GM23338 (cell line): ENCODE data around the gene GSTP1.

ENCODE experiments used
- CREB1 ChIP-seq: fragments of 250-450 bp; sonication (Bioruptor Pico); IDR thresholded peaks from 2 replicates; pipeline ENCODE4 v1.5.0; 2020; ENCODE audit warnings: low read depth, mild to moderate bottlenecking, moderate library complexity
- EZH2 ChIP-seq: fragments of 200-600 bp; sonication (generic); IDR thresholded peaks from one replicate; pipeline ENCODE4 v1.8.0; 2017; ENCODE audit warnings: antibody characterized with exemption, mild to moderate bottlenecking, low read depth; ENCODE audit not compliant: unreplicated experiment
- EZH2phosphoT487 ChIP-seq: fragments of 200-600 bp; sonication (generic); IDR thresholded peaks from one replicate; pipeline ENCODE4 v1.8.1; 2018; ENCODE audit warnings: antibody characterized with exemption; ENCODE audit not compliant: unreplicated experiment
- NANOG ChIP-seq: IDR thresholded peaks from 2 replicates; pipeline ENCODE4 v1.6.1; 2016; ENCODE audit warnings: antibody characterized with exemption, borderline replicate concordance
- POLR2AphosphoS5 ChIP-seq: IDR thresholded peaks from 2 replicates; pipeline ENCODE4 v1.6.1; 2016; ENCODE audit warnings: antibody characterized with exemption, low read depth
- REST ChIP-seq: IDR thresholded peaks from one replicate; pipeline ENCODE4 v1.6.1; 2018; ENCODE audit warnings: antibody characterized with exemption; ENCODE audit not compliant: unreplicated experiment
- STAT1 ChIP-seq: IDR thresholded peaks from one replicate; pipeline ENCODE4 v1.6.1; 2016; ENCODE audit warnings: antibody characterized with exemption; ENCODE audit not compliant: unreplicated experiment
- ZNF114 ChIP-seq: fragments of 250-450 bp; sonication (Bioruptor Pico); IDR thresholded peaks from 2 replicates; pipeline ENCODE4 v1.5.0; 2020; ENCODE audit warnings: mild to moderate bottlenecking, moderate library complexity
- ZNF331 ChIP-seq: fragments of 250-450 bp; sonication (Bioruptor Pico); IDR thresholded peaks from 2 replicates; pipeline ENCODE4 v1.5.0; 2020; ENCODE audit warnings: low read depth, mild to moderate bottlenecking, moderate library complexity
- TF ChIP-seq, protein P1 (sequence below), 2 experiments: fragments of 200-600 bp in 1 of 2; sonication (generic) in 1 of 2; conservative IDR thresholded peaks; 2 replicates each; pipeline versions ENCODE4 v1.5.1 to v1.6.1; 2016 to 2017; ENCODE audit warnings: antibody characterized with exemption in 2 of 2, low read depth in 2 of 2, mild to moderate bottlenecking in 2 of 2, moderate library complexity in 1 of 2
- TF ChIP-seq, protein P2 (sequence below): IDR thresholded peaks from 2 replicates; pipeline ENCODE4 v1.6.1; 2016; ENCODE audit warnings: antibody characterized with exemption
- TF ChIP-seq, protein P3 (sequence below): fragments of 250-450 bp; sonication (Bioruptor Pico); IDR thresholded peaks from 2 replicates; pipeline ENCODE4 v1.5.0; 2020; ENCODE audit warnings: mild to moderate bottlenecking, moderate library complexity

GRCh38 chr11:67584881-67585873, 1.6 kb downstream of the GSTP1 start:
- TF ChIP-seq, protein P1, sequence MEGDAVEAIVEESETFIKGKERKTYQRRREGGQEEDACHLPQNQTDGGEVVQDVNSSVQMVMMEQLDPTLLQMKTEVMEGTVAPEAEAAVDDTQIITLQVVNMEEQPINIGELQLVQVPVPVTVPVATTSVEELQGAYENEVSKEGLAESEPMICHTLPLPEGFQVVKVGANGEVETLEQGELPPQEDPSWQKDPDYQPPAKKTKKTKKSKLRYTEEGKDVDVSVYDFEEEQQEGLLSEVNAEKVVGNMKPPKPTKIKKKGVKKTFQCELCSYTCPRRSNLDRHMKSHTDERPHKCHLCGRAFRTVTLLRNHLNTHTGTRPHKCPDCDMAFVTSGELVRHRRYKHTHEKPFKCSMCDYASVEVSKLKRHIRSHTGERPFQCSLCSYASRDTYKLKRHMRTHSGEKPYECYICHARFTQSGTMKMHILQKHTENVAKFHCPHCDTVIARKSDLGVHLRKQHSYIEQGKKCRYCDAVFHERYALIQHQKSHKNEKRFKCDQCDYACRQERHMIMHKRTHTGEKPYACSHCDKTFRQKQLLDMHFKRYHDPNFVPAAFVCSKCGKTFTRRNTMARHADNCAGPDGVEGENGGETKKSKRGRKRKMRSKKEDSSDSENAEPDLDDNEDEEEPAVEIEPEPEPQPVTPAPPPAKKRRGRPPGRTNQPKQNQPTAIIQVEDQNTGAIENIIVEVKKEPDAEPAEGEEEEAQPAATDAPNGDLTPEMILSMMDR (conservative IDR thresholded peaks at IDR 0.05; ENCODE audit: low read depth in 2 of 2) = no peak
- TF ChIP-seq POLR2AphosphoS5 (no peak), EZH2phosphoT487 (no peak), EZH2 (no peak), CREB1 (CRISPR knock-in tag) (no peak), REST (no peak), NANOG (no peak), STAT1 (no peak), ZNF331 (no peak), ZNF114 (CRISPR knock-in tag) (no peak)
- TF ChIP-seq, protein P2, sequence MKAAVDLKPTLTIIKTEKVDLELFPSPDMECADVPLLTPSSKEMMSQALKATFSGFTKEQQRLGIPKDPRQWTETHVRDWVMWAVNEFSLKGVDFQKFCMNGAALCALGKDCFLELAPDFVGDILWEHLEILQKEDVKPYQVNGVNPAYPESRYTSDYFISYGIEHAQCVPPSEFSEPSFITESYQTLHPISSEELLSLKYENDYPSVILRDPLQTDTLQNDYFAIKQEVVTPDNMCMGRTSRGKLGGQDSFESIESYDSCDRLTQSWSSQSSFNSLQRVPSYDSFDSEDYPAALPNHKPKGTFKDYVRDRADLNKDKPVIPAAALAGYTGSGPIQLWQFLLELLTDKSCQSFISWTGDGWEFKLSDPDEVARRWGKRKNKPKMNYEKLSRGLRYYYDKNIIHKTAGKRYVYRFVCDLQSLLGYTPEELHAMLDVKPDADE = no peak
- TF ChIP-seq, protein P3, sequence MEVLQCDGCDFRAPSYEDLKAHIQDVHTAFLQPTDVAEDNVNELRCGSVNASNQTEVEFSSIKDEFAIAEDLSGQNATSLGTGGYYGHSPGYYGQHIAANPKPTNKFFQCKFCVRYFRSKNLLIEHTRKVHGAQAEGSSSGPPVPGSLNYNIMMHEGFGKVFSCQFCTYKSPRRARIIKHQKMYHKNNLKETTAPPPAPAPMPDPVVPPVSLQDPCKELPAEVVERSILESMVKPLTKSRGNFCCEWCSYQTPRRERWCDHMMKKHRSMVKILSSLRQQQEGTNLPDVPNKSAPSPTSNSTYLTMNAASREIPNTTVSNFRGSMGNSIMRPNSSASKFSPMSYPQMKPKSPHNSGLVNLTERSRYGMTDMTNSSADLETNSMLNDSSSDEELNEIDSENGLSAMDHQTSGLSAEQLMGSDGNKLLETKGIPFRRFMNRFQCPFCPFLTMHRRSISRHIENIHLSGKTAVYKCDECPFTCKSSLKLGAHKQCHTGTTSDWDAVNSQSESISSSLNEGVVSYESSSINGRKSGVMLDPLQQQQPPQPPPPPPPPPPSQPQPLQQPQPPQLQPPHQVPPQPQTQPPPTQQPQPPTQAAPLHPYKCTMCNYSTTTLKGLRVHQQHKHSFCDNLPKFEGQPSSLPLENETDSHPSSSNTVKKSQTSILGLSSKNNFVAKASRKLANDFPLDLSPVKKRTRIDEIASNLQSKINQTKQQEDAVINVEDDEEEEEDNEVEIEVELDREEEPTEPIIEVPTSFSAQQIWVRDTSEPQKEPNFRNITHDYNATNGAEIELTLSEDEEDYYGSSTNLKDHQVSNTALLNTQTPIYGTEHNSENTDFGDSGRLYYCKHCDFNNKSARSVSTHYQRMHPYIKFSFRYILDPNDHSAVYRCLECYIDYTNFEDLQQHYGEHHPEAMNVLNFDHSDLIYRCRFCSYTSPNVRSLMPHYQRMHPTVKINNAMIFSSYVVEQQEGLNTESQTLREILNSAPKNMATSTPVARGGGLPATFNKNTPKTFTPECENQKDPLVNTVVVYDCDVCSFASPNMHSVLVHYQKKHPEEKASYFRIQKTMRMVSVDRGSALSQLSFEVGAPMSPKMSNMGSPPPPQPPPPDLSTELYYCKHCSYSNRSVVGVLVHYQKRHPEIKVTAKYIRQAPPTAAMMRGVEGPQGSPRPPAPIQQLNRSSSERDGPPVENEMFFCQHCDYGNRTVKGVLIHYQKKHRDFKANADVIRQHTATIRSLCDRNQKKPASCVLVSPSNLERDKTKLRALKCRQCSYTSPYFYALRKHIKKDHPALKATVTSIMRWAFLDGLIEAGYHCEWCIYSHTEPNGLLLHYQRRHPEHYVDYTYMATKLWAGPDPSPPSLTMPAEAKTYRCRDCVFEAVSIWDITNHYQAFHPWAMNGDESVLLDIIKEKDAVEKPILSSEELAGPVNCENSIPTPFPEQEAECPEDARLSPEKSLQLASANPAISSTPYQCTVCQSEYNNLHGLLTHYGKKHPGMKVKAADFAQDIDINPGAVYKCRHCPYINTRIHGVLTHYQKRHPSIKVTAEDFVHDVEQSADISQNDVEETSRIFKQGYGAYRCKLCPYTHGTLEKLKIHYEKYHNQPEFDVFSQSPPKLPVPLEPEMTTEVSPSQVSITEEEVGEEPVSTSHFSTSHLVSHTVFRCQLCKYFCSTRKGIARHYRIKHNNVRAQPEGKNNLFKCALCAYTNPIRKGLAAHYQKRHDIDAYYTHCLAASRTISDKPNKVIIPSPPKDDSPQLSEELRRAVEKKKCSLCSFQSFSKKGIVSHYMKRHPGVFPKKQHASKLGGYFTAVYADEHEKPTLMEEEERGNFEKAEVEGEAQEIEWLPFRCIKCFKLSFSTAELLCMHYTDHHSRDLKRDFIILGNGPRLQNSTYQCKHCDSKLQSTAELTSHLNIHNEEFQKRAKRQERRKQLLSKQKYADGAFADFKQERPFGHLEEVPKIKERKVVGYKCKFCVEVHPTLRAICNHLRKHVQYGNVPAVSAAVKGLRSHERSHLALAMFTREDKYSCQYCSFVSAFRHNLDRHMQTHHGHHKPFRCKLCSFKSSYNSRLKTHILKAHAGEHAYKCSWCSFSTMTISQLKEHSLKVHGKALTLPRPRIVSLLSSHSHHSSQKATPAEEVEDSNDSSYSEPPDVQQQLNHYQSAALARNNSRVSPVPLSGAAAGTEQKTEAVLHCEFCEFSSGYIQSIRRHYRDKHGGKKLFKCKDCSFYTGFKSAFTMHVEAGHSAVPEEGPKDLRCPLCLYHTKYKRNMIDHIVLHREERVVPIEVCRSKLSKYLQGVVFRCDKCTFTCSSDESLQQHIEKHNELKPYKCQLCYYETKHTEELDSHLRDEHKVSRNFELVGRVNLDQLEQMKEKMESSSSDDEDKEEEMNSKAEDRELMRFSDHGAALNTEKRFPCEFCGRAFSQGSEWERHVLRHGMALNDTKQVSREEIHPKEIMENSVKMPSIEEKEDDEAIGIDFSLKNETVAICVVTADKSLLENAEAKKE = no peak
